DMS 273 (cell line): ENCODE measurements around the gene RBM19.

ENCODE experiments used
- DNase-seq: peaks from one replicate; lab custom pipeline; 2025; ENCODE audit not compliant: unreplicated experiment; lab: John Stamatoyannopoulos, UW

The RBM19 gene

GRCh38 chr12:113959096-113959495, 7.0 kb downstream of the RBM19 start:
- no peak for DNase-seq

DNA sequence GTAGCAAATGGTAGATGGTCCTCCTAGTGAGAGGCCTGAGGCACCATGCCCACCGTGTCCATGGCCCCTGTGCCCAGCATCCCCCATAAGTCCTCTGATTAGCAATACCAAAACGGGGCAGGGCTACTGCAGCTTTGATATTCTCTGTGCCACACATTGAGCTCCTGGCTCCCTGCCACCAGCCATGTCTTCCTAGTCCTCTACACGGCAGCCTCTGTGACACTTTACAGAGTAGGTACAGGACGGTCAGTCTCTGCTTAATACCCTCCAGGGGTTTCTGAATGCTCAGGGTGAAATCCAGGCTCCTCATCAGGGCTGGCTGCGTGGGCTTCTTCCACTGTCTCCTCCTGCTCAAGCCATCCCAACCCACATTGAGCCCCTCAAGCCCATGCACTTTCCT, 8.0 kb downstream of the RBM19 start:
- DNase-seq, result no peak

DNA sequence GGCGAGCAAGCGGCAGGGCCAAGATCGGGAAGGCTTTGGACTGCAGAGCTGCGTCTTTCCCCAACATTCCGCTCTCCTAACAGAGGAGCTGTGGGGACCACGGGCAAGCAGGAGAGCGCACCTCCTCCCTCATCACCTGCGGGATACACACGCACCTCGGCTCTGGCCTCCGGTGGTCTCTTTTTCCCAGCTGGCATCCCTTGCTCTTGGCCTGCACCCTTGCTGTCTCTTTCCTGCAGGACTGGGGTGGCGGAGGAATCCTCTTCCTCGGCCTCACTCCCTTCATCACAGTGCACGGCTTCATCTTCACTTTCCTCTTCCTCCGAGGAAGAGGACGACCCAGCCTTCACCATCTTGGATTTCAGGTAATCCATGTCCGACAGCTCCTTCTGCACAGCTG, 8.5 kb downstream of the RBM19 start:
- no peak for DNase-seq

- DNase-seq, result peak; percentile 46
Measured at GRCh38 chr12:113955109-113955970, 10.8 kb downstream of the RBM19 start.

- no peak for DNase-seq
Measured at GRCh38 chr12:113954547-113954946, 11.6 kb downstream of the RBM19 start.

DNA sequence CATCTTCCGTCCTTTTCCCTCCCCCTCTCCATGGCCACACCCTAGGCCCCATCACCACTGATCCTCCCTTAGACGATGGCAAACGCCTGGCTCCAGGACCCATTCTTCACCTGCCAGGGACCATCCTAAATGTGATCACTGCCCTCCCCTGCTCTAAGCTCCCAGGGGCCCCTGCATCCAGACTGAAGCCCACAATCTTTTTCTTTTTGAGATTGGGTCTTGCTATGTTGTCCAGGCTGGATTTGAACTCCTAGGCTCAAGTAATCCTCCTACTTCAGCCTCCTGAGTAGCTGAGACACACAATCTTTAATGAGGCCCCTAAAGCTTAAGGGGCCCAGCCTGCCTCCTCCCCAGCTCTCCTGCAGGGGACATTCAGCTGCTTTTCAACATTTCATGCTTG, 15.3 kb downstream of the RBM19 start:
- DNase-seq, result no peak

- DNase-seq, result no peak
Measured at GRCh38 chr12:113949321-113950305, 16.5 kb downstream of the RBM19 start.

GRCh38 chr12:113948151-113948914, 17.8 kb downstream of the RBM19 start:
- DNase-seq, result no peak

- no peak for DNase-seq
Measured at GRCh38 chr12:113946175-113946574, 19.9 kb downstream of the RBM19 start.

- DNase-seq, result no peak
Measured at GRCh38 chr12:113945174-113946173, 20.7 kb downstream of the RBM19 start.

- DNase-seq, result no peak
Measured at GRCh38 chr12:113942209-113942608, 23.9 kb downstream of the RBM19 start.

DNA sequence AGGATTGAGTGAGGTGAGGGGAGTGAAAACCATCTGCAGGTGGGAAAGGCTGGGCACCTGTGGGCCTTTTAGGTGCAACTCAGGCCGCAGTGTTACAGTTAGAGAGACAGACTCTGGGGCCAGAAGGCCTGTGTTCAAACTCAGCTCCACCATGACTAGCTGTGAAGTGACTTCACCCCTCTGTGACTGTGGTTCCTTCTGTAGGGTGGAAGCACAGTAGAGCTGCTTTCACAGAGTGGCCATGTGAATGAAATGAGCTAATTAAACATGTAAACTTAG, 25.0 kb downstream of the RBM19 start:
- DNase-seq, result no peak

DNA sequence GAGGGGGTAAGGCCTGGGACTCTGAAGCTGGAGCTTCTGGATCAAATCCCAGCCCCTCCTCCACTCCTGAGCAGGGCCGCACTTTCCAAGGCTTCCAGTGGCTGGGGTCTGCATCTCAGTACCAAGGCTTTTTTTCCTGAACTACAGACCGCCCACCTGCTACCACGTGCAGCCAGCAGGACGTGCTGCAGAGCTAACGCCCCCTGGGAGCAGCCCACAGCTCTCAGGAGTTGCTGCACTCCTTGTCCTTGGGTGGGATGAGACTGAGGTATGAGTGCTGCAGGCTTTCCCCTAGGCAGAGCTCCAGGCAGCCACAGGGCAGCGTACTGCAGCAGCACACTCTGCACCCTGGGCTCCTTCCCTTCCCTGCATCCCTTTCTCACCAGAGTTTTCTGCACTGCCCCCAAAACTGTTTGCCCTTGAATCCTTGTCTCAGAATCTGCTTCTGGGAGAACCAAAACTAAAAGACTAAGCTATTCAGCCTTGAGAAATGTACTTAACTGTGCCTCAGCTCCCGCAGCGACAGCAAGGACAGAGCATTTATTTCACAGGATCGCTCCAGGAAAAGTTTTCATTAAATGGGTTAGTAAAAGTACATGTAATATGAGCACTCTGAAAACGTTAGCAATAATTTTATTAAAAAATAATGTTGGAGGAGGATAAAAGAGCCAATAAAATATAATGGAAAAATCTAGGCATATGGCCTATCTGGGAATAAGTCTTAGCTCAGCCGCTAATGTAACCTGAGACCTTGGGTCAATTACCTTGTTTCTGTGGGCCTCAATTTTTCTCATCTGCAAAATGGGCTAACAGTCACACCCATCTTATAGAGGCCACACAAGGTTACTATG, 25.5 kb downstream of the RBM19 start:
- DNase-seq, result no peak

DNA sequence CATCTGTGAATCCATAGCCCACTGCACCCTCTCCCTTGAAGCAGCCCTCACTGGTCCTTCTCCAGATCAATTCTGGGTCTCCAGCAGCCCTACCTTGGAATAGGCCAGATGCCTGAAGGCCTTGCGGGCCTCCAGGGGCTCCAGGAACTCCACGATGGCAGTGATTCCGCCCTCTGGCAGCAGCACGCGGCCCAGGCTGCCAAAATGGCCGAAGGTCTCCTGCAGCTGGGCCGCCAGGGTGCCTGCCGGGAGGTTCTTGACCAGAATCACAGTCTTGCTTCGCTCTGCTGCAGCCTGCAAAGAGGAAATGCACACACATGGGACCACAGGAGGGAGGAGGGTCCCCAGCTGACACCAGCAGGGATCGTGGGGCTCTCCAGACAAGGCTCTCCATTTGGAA, 26.3 kb downstream of the RBM19 start:
- DNase-seq, result no peak

GRCh38 chr12:113938471-113938870, 27.7 kb downstream of the RBM19 start:
- no peak for DNase-seq

GRCh38 chr12:113936460-113936859, 29.7 kb downstream of the RBM19 start:
- no peak for DNase-seq

DNA sequence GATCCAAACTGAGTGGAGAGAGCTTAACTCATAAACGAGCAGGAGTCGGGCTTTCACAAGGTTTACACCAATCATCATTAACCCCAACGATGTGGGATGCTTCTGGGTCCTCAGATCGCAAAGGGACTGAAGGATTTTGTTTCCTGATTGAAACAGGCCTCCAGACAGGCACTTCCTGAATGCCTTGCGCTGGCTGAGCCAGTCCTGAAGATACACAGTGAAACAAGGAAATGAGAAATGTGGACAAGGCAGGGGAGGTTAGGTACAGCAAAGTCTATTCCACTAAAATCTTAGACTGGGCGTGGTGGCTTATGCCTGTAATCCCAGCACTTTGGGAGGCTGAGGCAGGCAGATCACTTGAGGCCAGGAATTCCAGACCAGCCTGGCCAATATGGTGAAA, 30.7 kb downstream of the RBM19 start:
- DNase-seq, result no peak

DNA sequence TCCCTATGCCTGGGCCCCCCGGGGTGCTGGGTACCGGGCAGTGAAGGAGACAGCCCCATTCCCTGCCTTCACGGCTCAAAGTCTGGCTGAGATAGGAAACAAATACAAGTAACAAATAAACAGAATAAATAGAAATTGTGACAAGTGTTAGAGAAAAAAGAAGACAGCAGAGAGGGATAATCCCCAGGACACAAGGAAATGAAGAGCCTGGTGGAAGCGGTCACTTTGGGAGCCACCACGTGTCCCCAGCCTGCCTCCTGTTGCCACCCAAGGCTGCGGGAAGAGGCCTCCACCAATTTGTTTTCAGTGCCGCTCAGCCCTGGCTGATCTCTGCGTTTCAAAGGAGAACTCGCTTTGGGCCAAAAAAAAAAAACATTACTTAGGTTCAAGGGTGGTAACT, 31.2 kb downstream of the RBM19 start:
- DNase-seq, result no peak
